Lower lobe of right lung (tissue), 2 donors: ENCODE measurements around the gene ANKRD17. TPM values are rescaled to one million over a fixed set of nuclear protein-coding genes. Genes with fewer than 3 reads are reported as not detected.

ENCODE experiments used
- ATAC-seq, 2 donors: fragments of 200-7000 bp; cut with Tn5 transposase; one replicate each; pipeline ENCODE4 v1.9.1; 2020 to 2022; ENCODE audit warnings: mild to moderate bottlenecking in 2 of 2, moderate library complexity in 2 of 2
- DNase-seq: peaks from one replicate; pipeline ENCODE4 v3.0.0-alpha.2; 2020
- H3K27ac ChIP-seq: fragments of 200-600 bp; one replicate; pipeline ENCODE4 v1.8.0; 2022
- H3K27me3 ChIP-seq: fragments of 200-600 bp; one replicate; pipeline ENCODE4 v1.8.0; 2022; ENCODE audit warnings: low read depth
- H3K36me3 ChIP-seq: fragments of 200-600 bp; one replicate; pipeline ENCODE4 v1.8.0; 2022; ENCODE audit warnings: mild to moderate bottlenecking
- H3K4me1 ChIP-seq: fragments of 200-600 bp; one replicate; pipeline ENCODE4 v1.8.0; 2022
- H3K4me3 ChIP-seq: fragments of 200-600 bp; one replicate; pipeline ENCODE4 v1.8.0; 2022; ENCODE audit warnings: mild to moderate bottlenecking
- H3K9me3 ChIP-seq: fragments of 200-600 bp; one replicate; pipeline ENCODE4 v1.8.0; 2022
- intact Hi-C: fragments of 100-400 bp; cut with DNase I; formaldehyde crosslinking; loops from one replicate; pipeline ENCODE4 v1.11.0; 2022
- total RNA-seq: library from RNA; stranded (reverse); fragmentation: NEBNext Ultra II Directional; extraction: Animal tissue kit (Norgen Biotek cat#: 25700); gene quantifications from one replicate; pipeline ENCODE4 v1.2.1, GENCODE V29; 2021
- TF ChIP-seq, protein P1 (sequence below): fragments of 200-600 bp; IDR thresholded peaks from one replicate; pipeline ENCODE4 v1.8.0; 2022; ENCODE audit warnings: antibody characterized with exemption, mild to moderate bottlenecking
- donor health status: DM: no; HTN: yes; CAD: no; lungs with severe emphysema.

The ANKRD17 gene
- total RNA-seq, 1 donor from 2014 or later = 57.4 TPM

DNA sequence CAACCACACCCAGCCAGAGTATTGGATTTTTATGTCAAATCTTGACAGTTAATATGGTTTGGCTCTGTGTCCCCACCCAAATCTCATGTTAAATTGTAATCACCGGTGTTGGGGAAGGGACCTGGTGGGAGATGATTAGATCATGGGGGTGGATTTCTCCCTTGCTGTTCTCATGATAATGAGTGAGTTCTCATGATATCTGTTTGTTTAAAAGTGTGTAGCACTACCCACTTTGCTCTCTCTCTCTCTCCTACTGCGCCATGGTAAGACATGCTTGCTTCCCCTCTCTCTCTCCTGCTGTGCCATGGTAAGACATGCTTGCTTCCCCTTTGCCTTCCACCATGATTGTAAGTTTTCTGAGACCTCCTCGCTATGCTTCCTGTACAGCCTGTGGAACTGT, 102.2 kb downstream of the ANKRD17 start:
- intact Hi-C loops = no loop called here
- H3K36me3 ChIP-seq = peaks cover 66% of the 10 kb centered on the region
- no peak for DNase-seq
- no peaks in the 10 kb centered on the region for H3K27me3 ChIP-seq
- no peak overlapping the region for H3K27ac ChIP-seq
- H3K9me3 ChIP-seq = no peaks in the 10 kb centered on the region
- TF ChIP-seq, protein P1, sequence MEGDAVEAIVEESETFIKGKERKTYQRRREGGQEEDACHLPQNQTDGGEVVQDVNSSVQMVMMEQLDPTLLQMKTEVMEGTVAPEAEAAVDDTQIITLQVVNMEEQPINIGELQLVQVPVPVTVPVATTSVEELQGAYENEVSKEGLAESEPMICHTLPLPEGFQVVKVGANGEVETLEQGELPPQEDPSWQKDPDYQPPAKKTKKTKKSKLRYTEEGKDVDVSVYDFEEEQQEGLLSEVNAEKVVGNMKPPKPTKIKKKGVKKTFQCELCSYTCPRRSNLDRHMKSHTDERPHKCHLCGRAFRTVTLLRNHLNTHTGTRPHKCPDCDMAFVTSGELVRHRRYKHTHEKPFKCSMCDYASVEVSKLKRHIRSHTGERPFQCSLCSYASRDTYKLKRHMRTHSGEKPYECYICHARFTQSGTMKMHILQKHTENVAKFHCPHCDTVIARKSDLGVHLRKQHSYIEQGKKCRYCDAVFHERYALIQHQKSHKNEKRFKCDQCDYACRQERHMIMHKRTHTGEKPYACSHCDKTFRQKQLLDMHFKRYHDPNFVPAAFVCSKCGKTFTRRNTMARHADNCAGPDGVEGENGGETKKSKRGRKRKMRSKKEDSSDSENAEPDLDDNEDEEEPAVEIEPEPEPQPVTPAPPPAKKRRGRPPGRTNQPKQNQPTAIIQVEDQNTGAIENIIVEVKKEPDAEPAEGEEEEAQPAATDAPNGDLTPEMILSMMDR = no peak
- no peak for ATAC-seq
- H3K4me3 ChIP-seq = no peak overlapping the region
- no peaks in the 10 kb centered on the region for H3K4me1 ChIP-seq

DNA sequence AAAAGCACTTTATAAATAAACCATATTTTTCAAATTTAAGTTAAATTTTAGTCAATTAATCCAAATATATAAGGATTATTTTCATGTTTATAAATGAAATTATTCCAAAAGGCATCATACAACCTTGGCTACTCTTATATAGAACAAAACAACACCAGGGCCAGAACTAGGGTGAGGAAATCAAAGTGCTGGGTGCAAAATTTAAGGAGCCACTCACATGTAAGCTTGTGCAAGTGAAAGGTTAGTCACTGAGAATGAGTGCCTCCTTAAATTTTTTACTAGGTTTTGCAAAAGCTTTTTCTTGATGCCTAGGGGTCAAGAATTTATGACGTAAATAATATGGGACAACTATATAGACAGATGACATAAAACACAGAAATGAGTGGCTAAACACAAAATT, 105.7 kb downstream of the ANKRD17 start:
- H3K27ac ChIP-seq = no peak overlapping the region
- H3K27me3 ChIP-seq = no peaks in the 10 kb centered on the region
- ATAC-seq (no peak), DNase-seq (no peak)
- no peaks in the 10 kb centered on the region for H3K4me1 ChIP-seq
- intact Hi-C loops = no loop called here
- TF ChIP-seq, protein P1 = no peak
- no peaks in the 10 kb centered on the region for H3K9me3 ChIP-seq
- H3K36me3 ChIP-seq = peaks cover 69% of the 10 kb centered on the region
- no peak overlapping the region for H3K4me3 ChIP-seq

DNA sequence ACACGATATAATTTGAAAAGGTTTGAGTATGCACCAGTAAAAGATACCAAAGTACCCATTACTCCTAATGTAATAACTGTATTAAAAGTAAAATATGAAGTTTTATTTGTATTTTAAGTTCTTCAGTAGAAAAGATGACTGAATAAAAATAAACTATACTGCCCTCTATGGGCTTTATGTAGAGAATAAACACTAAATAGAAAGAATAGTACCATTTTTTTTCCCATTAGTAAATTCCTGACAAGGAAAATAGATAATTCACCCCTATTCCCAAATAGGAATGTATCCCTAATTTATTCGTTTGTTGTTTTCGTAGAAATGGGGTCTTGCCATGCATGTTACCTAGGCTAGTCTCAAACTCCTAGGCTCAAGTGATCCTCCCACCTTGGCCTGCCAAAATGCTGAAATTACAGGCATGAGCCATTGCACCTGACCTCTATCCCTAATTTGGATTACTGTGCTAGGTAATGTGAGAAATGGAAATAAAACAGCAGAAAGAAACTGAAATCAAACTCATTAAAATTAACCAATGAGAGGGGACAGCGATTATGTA, 115.5 kb downstream of the ANKRD17 start:
- H3K36me3 ChIP-seq = peaks cover 99% of the 10 kb centered on the region
- no peaks in the 10 kb centered on the region for H3K9me3 ChIP-seq
- H3K27me3 ChIP-seq = no peaks in the 10 kb centered on the region
- H3K27ac ChIP-seq = no peak overlapping the region
- H3K4me1 ChIP-seq = no peaks in the 10 kb centered on the region
- DNase-seq (no peak), ATAC-seq (no peak)
- TF ChIP-seq, protein P1 = no peak
- H3K4me3 ChIP-seq = no peak overlapping the region
- intact Hi-C loops = no loop called here

DNA sequence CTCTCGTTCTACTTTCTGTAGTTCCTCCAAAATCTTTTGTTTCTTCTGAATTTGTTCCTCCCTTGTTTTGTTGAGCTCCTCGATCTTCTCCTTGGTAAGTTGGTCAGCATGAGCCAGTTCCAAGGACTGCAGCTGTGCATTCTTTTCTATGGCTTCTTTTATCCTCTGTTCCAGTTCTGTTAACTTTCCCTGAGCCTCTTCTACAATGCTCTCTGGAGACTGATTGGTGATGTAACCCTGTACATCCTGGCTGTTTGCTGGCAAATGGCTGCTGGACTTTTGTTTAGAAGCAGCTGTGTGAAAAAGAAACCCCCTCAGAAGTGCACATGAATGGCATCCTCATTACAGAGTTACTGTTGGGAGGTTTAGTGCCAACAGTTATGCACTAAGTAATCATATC, 118.6 kb downstream of the ANKRD17 start:
- Histone ChIP-seq H3K9me3 (no peaks in the 10 kb centered on the region), H3K27me3 (no peaks in the 10 kb centered on the region), H3K27ac (no peak overlapping the region), H3K4me3 (no peak overlapping the region), H3K36me3 (peaks cover 94% of the 10 kb centered on the region), H3K4me1 (no peaks in the 10 kb centered on the region)
- DNase-seq (no peak), ATAC-seq (no peak)
- TF ChIP-seq, protein P1 = no peak
- intact Hi-C loops = no loop called here

DNA sequence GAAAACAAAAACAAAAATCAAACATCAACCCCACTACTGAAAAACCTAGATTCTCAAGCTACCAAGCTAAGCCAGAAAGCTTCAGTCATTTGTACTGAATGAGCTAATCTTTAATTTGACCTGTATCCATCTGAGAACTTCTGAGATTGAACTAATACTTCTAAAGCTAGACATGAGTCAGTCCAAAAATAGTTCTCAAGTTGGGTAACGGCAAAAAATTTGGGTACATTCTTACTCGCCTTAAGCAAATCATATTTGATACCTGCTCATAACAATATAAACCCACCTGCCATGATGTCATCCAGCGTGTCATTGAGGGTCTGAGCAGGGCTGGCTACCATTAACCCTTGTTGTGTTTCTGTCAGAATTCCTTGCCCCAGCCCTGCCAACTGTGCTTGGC, 119.4 kb downstream of the ANKRD17 start:
- Histone ChIP-seq H3K9me3 (no peaks in the 10 kb centered on the region), H3K36me3 (peaks cover 94% of the 10 kb centered on the region), H3K27ac (no peak overlapping the region), H3K27me3 (no peaks in the 10 kb centered on the region), H3K4me1 (no peaks in the 10 kb centered on the region), H3K4me3 (no peak overlapping the region)
- no peak for DNase-seq
- ATAC-seq = no peak
- TF ChIP-seq, protein P1 = no peak
- intact Hi-C loops = no loop called here

DNA sequence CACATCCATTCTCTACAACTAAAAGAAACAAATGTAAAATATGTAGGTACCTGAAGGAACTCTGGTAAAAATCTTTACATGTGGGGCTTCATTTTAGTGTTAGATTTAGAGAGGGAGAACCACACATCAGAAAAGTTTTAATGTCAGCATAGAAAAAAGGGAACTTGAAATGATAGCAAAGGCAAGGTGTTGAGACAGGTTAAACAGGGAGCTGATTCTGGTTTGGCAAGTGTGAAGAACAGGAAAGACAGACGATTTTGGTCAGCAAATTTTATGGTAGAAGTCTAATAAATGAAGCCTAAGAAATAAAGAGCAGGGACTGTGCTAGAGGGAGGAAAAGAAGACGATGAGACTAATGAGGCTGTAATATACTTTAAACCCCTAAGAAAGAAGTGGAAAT, 121.5 kb downstream of the ANKRD17 start:
- ATAC-seq (no peak), DNase-seq (no peak)
- TF ChIP-seq, protein P1 = no peak
- intact Hi-C loops = no loop called here
- Histone ChIP-seq H3K9me3 (no peaks in the 10 kb centered on the region), H3K27ac (no peak overlapping the region), H3K4me1 (no peaks in the 10 kb centered on the region), H3K27me3 (no peaks in the 10 kb centered on the region), H3K4me3 (no peak overlapping the region), H3K36me3 (peaks cover 91% of the 10 kb centered on the region)
